ENCODE results near the gene EHBP1L1.

DNA sequence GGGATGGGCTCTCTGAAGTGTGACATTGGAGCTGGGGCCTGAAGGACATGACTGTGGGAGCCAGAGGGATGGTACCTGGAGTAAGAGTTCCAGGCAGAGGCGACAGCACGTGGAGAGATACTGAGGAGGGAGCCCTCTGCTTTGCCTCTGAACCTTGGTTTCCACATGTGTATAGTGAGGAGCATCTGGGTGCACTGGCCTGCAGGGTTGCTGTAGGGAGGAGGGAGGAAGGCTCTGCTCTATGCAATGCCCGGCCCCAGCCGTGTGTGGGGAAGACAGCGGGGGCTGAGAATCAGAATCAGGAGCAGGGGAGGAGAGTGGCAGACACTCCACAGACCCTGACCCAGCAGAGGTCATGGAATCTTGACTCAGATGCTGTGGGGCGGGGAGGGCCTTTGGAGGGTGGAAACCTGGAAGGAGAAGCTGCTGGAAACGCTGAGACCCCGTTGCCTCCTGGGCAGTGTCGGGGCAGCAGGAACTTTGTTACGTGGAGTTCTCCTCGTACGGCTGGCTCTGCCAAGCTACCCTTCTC is 47.0 kb upstream of the EHBP1L1 start:
- TF ChIP-seq ZC3H10 (CRISPR knock-in tag; IDR thresholded peaks at IDR 0.05) (no peak), ZFP3 (CRISPR knock-in tag; IDR thresholded peaks at IDR 0.05) (no peak), ZNF565 (CRISPR knock-in tag; conservative IDR thresholded peaks at IDR 0.05; ENCODE audit: low read depth) (no peak), ZFP30 (CRISPR knock-in tag; IDR thresholded peaks at IDR 0.05) (no peak), CSDC2 (CRISPR knock-in tag; IDR thresholded peaks at IDR 0.05) (no peak), RARB (CRISPR knock-in tag; IDR thresholded peaks at IDR 0.05) (no peak), BACH2 (CRISPR knock-in tag; IDR thresholded peaks at IDR 0.05; ENCODE audit: borderline replicate concordance) (no peak), PPARA (CRISPR knock-in tag; IDR thresholded peaks at IDR 0.05; ENCODE audit: borderline replicate concordance) (no peak), ARNTL (CRISPR knock-in tag; IDR thresholded peaks at IDR 0.05; ENCODE audit: borderline replicate concordance, low read depth) (no peak)
- TF ChIP-seq, protein P1, sequence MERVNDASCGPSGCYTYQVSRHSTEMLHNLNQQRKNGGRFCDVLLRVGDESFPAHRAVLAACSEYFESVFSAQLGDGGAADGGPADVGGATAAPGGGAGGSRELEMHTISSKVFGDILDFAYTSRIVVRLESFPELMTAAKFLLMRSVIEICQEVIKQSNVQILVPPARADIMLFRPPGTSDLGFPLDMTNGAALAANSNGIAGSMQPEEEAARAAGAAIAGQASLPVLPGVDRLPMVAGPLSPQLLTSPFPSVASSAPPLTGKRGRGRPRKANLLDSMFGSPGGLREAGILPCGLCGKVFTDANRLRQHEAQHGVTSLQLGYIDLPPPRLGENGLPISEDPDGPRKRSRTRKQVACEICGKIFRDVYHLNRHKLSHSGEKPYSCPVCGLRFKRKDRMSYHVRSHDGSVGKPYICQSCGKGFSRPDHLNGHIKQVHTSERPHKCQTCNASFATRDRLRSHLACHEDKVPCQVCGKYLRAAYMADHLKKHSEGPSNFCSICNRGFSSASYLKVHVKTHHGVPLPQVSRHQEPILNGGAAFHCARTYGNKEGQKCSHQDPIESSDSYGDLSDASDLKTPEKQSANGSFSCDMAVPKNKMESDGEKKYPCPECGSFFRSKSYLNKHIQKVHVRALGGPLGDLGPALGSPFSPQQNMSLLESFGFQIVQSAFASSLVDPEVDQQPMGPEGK (CRISPR knock-in tag; IDR thresholded peaks at IDR 0.05; ENCODE audit: borderline replicate concordance) = no peak
- TF ChIP-seq, protein P2, sequence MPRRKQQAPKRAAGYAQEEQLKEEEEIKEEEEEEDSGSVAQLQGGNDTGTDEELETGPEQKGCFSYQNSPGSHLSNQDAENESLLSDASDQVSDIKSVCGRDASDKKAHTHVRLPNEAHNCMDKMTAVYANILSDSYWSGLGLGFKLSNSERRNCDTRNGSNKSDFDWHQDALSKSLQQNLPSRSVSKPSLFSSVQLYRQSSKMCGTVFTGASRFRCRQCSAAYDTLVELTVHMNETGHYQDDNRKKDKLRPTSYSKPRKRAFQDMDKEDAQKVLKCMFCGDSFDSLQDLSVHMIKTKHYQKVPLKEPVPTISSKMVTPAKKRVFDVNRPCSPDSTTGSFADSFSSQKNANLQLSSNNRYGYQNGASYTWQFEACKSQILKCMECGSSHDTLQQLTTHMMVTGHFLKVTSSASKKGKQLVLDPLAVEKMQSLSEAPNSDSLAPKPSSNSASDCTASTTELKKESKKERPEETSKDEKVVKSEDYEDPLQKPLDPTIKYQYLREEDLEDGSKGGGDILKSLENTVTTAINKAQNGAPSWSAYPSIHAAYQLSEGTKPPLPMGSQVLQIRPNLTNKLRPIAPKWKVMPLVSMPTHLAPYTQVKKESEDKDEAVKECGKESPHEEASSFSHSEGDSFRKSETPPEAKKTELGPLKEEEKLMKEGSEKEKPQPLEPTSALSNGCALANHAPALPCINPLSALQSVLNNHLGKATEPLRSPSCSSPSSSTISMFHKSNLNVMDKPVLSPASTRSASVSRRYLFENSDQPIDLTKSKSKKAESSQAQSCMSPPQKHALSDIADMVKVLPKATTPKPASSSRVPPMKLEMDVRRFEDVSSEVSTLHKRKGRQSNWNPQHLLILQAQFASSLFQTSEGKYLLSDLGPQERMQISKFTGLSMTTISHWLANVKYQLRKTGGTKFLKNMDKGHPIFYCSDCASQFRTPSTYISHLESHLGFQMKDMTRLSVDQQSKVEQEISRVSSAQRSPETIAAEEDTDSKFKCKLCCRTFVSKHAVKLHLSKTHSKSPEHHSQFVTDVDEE (CRISPR knock-in tag; IDR thresholded peaks at IDR 0.05) = no peak
